ENCODE results near the gene STT3A. TPM values are rescaled to one million over a fixed set of nuclear protein-coding genes. Genes with fewer than 3 reads are reported as not detected.

The STT3A gene
- total and polyA plus RNA-seq, 2 donors (not counting 3 experiments of a cell fraction or from before 2014, with no cell fraction given) = 236 to 362 TPM

DNA sequence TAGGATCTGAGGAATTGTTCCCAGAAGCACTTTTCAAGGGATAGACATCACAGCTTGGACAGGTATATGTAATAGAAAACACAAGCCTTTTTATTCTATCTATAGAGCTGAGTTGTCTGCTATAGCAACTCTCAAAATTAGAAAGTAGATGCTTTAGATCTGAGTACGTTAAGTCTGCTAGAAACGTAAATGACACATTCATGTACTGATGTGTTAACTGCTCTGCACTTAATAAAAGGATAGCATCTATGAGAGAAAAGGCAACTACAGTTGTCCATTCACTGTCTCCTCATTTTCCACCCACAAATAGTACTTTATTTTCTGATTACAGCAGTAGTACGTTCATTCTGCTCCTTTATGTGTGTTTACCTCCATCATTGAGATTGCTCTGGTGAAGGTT lies 6.0 kb upstream of the STT3A start:
- Histone ChIP-seq H3K9ac (replicated peaks; ENCODE audit: extremely low read depth, insufficient read depth, low read length) (no peak overlapping the region), H3K36me3 (ENCODE audit: control insufficient read depth in 2 of 2, extremely low read depth in 1 of 2, insufficient read depth in 2 of 2, low read length in 2 of 2) (peaks cover 5 to 9% of the 10 kb centered on the region in 2 experiments), H3K27me3 (ENCODE audit: control insufficient read depth in 2 of 2, insufficient read depth in 2 of 2, low read length in 2 of 2) (no peaks in the 10 kb centered on the region), H3K4me3 (replicated peaks in 1 of 3; ENCODE audit: insufficient read depth in 1 of 3, low read depth in 1 of 3, low read length in 3 of 3) (no peak overlapping the region), H3K27ac (ENCODE audit: insufficient read depth, low read depth, low read length) (no peak overlapping the region), H3K79me2 (ENCODE audit: control insufficient read depth, insufficient read depth, low read length) (no peaks in the 10 kb centered on the region), H2AFZ (ENCODE audit: low read depth, low read length) (no peak overlapping the region), H3K4me1 (ENCODE audit: control insufficient read depth, extremely low read depth, insufficient read depth, low read length) (peaks cover 10% of the 10 kb centered on the region), H3K4me2 (ENCODE audit: insufficient read depth, low read length) (no peak overlapping the region), H4K20me1 (replicated peaks; ENCODE audit: control insufficient read depth, extremely low read depth, insufficient read depth, low read length) (no peaks in the 10 kb centered on the region), H3K9me1 (replicated peaks; ENCODE audit: control insufficient read depth, extremely low read depth, insufficient read depth, low read length) (no peaks in the 10 kb centered on the region), H3K9me3 (replicated peaks; ENCODE audit: control insufficient read depth, insufficient read depth, low read length) (no peaks in the 10 kb centered on the region)
- DNase-seq (ENCODE audit: low read depth, low spot score) (no peak), FAIRE-seq (no peak)
- TF ChIP-seq GATA2 (IDR thresholded peaks at IDR 0.05; ENCODE audit: insufficient read depth, insufficient read length, low read depth, low read length) (no peak), EZH2 (IDR thresholded peaks at IDR 0.05; ENCODE audit: borderline replicate concordance, low read depth, low read length, severe bottlenecking) (no peak), POLR2AphosphoS5 (IDR thresholded peaks at IDR 0.05; ENCODE audit: insufficient read depth, low read depth, low read length) (no peak), FOS (IDR thresholded peaks at IDR 0.05; ENCODE audit: borderline replicate concordance, insufficient read depth, low read length) (no peak), JUN (IDR thresholded peaks at IDR 0.05; ENCODE audit: borderline replicate concordance, insufficient read depth, insufficient read length, low read depth) (no peak), POLR2A (IDR thresholded peaks at IDR 0.05; ENCODE audit: low read depth, low read length) (no peak), MYC (IDR thresholded peaks at IDR 0.05; ENCODE audit: low read depth, low read length) (no peak)
- TF ChIP-seq, protein P1, sequence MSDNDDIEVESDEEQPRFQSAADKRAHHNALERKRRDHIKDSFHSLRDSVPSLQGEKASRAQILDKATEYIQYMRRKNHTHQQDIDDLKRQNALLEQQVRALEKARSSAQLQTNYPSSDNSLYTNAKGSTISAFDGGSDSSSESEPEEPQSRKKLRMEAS (IDR thresholded peaks at IDR 0.05; ENCODE audit: insufficient read depth, insufficient read length) = no peak
- TF ChIP-seq, protein P2, sequence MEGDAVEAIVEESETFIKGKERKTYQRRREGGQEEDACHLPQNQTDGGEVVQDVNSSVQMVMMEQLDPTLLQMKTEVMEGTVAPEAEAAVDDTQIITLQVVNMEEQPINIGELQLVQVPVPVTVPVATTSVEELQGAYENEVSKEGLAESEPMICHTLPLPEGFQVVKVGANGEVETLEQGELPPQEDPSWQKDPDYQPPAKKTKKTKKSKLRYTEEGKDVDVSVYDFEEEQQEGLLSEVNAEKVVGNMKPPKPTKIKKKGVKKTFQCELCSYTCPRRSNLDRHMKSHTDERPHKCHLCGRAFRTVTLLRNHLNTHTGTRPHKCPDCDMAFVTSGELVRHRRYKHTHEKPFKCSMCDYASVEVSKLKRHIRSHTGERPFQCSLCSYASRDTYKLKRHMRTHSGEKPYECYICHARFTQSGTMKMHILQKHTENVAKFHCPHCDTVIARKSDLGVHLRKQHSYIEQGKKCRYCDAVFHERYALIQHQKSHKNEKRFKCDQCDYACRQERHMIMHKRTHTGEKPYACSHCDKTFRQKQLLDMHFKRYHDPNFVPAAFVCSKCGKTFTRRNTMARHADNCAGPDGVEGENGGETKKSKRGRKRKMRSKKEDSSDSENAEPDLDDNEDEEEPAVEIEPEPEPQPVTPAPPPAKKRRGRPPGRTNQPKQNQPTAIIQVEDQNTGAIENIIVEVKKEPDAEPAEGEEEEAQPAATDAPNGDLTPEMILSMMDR (IDR thresholded peaks at IDR 0.05; ENCODE audit: extremely low read depth in 1 of 2, insufficient read depth in 1 of 2, low read depth in 1 of 2, low read length in 2 of 2) = no peak
- dilution Hi-C loops (cut with MboI; ENCODE audit: extremely low pct_ligation_motif_present, low sequenced_read_pairs) (no loop called here), intact Hi-C loops (cut with micrococcal nuclease) (no loop called here)
- CTCF ChIA-PET = no interaction called here
- no TSS peak for BruUV-seq (replicated peaks)
- POLR2A ChIA-PET = no interaction called here

Data from endothelial cell of umbilical vein (primary cell).